Activated T-helper 1 cell treated with anti-CD3 and anti-CD28 coated beads, Interleukin-2, amount 50 U/mL, for 16 hours (primary cell): ENCODE results near the gene IFNL2.
"Not testable (repeated sequence)": the region's sequence is repeated elsewhere in the genome, so short reads cannot be mapped to it uniquely, and the experiment has no call there.

Experiments
- DNase-seq, 2 donors: peaks; one replicate each; pipeline ENCODE4 v3.0.0-alpha.2; 2020; ENCODE audit warnings: low read depth in 1 of 2, low spot score in 1 of 2

Gene IFNL2

DNA sequence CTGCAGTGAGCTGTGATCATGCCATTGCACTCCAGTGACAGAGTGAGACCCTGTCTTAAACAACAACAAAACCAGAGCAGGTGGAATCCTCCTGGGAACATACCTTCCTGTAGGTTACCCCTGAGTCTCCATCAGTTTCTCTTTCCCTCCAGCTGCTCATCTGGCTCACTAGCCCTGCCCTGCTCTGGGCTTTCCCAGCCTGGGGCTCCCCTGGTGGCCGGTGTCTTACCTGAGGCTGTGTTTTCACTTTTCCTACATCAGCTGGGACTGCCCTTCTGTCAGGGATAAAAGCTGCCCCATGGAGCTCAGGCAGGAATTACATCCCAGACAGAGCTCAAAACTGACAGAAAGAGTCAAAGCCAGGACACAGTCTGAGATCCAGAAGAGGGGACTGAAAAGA lies at the start of gene IFNL2:
TSS of gene IFNL2 (plus strand) at position 312 of the 400 bp plus-strand sequence. CDS start 173 bp downstream, outside the sequence.
- not testable (repeated sequence) for DNase-seq

DNA sequence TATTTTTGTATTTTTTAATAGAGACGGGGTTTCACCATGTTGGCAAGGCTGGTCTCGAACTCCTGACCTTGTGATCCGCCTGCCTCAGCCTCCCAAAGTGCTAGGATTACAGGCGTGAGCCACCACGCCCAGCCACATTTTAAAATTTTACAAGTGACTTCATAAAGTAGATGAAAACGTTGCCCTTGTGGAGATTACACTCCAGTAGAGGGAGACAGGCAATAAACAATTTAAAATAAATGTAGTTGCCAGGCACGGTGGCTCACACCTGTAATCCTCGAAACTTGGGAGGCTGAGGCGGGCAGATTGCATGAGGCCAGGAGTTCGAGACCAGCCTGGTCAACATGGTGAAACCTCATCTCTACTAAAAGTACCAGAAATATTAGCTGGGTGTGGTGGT lies 49.1 kb upstream of the IFNL2 start:
- DNase-seq = not testable (repeated sequence)

DNA sequence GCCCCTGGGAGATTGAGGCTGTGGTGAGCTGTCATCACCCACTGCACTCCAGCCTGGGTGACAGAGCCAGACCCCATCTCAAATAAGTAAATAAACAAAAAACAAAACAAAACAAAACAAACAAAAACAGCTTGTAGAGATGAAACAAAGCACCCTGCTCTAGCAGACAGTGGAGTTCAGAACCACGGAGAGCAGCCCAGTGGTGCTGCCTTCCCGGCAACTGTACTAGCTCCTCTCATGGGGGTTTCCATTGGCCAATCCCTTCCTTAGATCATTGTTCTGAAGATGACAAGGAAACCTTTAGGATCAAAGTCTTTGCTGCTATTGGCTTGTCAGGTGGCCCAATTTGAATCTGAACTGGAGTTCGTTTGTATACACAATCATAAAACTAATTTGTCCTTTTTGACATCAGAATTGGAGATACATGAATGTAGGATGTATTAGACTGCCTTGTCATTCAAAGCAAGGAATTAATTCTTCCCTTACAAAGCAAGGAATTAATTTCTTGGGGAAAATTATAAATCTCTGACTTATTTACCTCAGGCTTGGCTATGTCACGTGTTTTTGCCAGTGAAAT lies 44.4 kb upstream of the IFNL2 start:
- no peak for DNase-seq

DNA sequence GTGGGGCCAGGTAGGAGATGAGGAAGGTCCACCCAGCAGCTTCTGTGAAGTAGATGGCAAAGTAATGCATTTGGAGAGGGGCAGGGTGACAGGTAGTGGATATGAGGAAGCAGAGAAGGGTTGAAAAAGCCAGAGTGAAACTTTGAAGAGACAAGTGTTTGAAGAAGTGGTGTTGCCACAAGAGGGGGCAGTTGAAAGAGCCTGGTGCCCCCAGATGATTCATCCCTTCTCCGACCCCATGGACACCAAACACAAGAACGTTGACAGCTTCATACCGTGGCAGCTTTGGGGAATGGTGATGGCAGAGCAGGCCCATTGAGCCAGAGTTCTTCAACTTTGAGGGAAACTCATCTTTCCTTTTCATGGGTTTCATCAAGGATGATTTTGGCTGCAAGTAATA lies 43.3 kb upstream of the IFNL2 start:
- DNase-seq = no peak

DNA sequence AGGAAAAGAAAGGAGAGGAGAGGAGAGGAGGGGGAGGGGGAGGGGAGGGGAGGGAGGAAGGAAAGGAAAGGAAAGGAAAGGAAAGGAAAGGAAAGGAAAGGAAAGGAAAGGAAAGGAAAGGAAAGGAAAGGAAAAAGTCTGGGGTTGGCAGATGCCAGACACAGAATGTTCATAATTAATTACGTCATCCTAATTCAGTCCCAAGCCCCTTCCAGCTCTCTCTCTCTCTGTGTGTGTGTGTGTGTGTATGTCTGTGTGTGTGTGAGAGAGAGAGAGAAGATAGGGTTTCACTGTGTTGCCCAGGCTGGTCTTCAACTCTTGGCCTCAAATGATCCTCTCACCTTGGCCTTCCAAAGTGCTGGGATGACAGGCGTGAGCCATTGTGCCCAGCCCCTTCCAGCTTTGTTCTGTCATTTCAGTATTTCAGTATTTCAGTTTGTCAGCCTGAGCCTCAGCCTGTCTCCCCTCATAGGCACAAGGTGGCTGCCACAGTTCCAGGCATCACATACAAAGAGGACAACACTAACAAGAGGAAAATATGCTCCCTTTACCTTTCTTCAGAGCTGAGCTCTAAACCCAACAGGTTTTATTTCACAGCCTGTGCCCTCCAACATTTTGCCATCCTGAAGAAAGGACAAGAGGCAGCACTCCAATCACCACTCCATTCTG lies 38.0 kb upstream of the IFNL2 start:
- no peak for DNase-seq

DNA sequence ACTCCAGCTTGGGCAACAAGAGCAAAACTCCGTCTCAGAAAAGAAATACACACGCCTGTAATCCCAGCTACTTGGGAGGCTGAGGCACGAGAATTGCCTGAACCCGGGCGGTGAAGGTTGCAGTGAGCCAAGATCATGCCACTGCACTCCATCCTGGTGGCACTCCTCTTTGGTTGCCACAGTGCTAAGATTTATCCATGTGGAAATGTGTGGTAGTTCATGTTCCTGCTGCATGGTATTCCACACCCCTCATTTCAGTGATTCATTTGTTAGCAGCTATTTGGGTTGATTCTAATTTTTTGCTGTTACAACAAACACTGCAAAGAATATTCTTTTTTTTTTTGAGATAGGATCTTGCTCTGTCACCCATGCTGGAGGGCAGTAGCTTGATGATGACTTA lies 35.5 kb upstream of the IFNL2 start:
- no peak for DNase-seq

DNA sequence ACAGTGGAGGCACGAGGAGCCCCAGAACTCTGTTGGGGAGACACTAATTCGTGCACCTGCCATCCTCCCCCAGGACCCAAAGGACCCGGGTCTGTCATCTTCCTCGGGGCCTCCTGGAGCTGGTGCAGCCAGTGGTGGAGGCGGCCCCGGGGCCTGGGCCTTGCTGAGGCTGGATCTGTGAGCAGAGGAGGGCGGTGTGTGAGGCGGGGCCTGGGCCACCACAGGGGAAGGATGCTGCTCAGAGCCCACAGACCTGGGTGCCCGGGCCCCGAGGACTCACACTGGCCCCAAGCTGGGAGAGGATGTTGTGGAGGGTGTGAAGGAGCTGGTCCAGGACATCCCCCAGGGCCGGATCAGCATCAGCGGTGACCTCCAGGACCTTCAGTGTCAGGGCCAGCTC lies 31.7 kb upstream of the IFNL2 start:
- no peak for DNase-seq

DNA sequence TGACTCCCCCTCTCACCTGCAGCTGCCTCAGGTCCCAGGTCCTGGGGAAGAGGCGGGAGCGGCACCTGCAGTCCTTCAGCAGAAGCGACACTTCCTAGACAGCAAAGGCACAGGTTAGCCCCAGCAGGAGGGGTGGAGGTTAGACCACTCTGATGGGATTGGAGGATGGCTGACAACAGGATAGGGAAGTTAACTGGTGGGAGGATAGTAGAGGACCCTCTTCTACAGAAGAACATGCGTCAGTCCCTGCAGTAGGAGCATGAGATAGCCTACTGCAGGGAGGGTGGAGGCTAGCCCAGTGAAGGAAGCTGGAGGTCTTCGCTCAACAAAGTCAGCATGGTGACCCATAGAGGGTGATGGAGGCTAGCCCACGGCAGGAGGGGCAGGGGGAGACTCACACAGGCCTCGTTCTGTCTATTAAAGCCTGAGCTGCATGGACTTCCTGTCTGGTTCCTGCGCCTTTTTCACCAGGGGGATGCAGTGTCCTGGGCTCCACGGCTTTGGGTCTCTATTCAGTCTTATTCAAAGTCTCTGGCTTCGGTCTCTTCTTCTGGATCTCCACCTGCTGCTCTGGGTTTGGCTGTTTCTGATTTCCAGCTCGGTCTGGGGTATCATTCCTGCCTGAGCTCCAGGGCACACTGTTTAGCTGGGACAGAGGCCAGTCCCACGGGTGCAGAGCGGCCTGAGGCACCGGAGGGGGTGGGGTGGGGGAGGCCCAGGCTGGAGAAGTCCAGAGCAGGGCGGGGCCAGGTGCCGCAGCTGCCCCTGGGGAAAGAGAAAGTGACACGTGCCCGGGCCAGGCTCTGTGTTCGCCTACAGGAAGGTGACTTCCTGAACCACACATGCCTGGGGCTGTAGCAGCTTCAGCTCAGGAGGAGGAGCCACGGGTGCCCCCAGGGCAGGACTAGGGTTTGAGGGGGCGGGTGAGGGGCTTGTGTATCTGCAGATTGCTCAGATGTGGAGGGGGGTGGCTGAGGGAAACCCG lies 30.7 kb upstream of the IFNL2 start:
- peak in 1 of 2 donors; percentile 22 for DNase-seq

DNA sequence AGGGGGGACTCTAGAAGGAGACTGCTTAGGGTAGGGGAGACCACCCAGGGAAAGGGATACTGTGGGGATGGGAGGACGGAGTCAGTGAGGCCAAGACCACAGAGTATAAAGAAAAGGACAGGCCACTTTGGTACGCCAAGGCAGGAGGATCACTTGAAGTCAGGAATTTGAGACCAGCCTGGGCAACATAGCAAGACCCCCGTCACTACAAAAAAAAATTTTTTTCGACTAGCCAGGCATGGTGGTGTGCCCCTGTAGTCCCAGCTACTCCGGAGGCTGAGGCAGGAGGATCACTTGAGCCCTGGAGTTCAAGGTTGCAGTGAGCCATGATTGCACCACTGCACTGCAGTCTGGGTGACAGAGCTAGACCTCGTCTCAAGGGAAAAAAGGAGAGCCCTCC lies 30.0 kb upstream of the IFNL2 start:
- DNase-seq = no peak

DNA sequence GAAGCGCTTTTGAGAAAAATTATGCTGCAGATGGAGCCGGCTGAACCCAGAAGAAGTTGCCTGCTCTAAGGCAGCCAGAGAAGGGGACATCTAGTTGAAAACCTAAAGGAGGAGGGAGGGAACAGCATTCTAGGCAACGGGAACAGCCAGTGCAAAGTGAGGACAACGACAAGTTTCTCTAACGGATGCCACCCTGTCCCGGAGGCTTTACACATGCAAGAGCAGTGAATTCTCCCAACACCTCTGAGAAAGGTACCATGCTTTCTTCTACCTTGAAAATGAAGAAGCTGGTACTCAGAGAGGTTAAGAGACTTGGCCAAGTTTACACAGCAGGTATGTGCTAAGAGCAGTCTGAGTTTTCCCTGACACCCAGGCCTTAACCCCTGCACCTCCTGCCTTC lies 29.3 kb upstream of the IFNL2 start:
- DNase-seq = no peak

DNA sequence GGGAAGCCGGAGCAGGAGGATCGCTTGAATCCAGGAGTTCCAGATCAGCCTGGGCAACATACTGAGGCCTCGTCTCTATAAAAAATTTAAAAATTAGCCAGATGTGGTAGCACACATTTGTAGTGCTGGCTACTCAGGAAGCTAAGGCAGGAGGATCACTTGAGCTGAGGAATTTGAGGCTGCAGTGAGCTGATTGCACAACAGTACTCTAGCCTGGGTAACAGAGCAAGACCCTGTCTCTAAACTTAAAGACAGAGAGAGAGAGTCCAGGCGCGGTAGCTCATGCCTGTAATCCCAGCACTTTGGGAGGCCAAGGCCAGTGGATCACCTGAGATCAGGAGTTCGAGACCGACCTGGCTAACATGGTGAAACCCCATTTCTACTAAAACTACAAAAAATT lies 27.8 kb upstream of the IFNL2 start:
- DNase-seq = no peak

DNA sequence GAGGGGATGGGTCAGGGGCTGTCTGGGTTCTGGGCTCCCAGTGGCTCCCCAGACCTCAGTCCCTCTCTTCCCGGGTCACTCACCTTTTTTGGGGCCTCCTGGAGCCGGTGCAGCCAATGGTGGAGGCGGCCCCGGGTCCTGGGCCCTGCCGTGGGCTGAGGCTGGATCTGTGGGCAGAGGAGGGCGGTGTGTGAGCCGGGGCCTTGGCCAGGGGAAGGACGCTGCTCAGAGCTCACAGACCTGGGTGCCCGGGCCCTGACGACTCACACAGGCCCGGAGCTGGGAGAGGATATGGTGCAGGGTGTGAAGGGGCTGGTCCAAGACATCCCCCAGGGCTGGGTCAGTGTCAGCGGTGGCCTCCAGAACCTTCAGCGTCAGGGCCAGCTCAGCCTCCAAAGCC lies 24.5 kb upstream of the IFNL2 start:
- not testable (repeated sequence) for DNase-seq

DNA sequence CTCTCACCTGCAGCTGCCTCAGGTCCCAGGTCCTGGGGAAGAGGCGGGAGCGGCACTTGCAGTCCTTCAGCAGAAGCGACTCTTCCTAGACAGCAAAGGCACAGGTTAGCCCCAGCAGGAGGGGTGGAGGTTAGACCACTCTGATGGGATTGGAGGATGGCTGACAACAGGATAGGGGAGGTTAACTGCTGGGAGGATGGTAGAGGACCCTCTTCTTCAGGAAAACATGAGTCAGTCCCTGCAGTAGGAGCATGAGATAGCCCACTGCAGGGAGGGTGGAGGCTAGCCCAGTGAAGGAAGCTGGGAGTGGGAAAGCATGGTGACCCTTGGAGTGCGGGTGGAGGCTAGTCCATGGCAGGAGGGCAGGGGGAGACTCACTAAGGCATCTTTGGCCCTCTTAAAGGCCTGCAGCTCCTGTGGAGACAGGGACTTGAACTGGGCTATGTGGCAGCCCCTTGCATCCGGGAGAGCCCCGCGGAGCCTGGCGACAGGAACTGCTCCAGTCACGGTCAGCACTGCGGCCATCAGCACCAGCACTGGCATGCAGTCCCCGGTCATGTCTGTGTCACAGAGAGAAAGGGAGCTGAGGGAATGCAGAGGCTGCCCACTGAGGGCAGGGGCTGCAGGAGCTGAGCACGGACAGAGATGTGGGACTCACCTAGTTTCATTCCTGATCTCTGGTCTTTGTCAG lies 23.6 kb upstream of the IFNL2 start, which contains the start of gene IFNL3:
TSS of gene IFNL3 (minus strand) at position 597 of the 691 bp plus-strand sequence. CDS start at position 558, 39 bp downstream.
- not testable (repeated sequence) for DNase-seq

DNA sequence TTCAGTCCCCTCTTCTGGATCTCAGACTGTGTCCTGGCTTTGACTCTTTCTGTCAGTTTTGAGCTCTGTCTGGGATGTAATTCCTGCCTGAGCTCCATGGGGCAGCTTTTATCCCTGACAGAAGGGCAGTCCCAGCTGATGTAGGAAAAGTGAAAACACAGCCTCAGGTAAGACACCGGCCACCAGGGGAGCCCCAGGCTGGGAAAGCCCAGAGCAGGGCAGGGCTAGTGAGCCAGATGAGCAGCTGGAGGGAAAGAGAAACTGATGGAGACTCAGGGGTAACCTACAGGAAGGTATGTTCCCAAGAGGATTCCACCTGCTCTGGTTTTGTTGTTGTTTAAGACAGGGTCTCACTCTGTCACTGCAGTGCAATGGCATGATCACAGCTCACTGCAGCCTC lies 23.0 kb upstream of the IFNL2 start:
- not testable (repeated sequence) for DNase-seq

DNA sequence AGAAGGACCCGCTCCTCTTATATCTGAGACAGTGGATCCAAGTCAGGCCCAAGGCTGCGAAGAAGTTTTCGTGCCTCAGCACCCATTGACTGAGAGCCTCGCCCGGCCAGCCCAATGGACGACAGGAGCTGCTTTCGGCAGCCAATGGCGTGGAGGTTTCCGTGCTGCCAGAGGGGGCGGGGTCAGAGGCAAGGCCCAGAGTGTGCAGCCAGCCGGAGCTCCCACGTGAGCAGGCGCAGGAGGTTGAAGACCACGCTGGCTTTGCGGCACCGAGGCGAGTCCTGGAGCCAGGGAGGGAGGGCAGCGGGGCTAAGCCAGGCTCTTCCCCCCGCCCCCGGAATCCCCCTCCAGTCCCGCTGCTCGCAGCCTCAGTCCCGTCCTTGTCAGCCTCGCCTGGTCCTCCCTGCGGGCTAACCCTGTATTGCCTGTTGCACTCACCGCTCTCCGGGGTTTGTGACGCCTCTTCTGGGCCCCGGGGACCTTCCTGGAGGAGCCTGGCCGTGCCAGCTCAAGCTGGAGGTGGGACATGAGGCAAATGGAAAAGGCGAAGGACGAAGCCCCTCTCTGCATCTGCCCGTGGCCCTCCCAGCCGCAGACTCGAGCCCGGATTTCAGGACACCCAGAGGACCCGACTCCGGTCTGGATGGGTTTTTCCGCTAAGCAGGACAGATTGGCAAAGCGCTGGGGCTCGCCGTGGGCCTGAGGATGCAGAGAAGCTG lies 21.1 kb upstream of the IFNL2 start:
- no peak for DNase-seq

DNA sequence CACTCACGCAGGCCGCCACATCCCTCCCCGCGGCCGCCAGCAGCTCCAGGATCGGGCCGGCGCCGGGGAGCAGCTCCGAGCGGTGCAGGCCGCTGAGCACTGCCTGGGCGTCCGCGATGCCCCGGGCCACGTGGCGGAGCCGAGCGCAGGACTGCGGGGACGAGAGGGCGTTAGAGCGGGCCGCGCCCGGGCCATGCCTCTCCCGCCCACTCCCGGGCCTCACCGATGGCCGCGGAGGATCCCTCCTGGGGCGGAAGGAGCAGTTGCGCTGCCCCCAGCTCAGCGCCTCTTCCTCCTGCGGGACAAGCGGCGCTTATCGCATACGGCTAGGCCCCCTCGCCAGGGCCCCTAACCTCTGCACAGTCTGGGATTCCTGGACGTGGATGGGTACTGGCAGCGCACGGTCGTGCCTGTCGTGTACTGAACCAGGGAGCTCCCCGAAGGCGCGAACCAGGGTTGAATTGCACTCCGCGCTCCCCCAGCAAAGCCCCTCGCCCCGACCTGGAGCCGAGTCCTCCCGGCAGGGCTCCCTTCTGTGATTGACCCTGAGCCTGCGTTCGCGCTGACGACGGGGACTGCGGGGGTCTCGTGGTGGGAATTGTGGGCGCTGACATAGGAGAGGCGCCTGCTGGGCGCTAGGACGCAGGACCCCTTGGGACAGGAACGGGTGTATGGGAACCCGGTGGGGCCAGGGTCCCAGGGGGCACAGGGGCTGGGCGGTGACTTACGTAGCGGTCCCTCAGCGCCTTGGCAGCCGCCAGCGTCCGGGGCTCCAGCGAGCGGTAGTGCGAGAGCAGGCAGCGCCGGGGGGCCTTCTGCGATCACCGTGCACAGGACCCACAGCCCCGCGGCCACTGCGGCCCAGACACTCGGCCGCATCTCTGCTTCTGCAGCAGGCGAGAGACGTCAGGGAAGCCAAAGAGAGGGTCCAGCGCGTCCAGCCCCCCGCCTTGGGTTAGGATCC lies 20.2 kb upstream of the IFNL2 start:
- no peak for DNase-seq

DNA sequence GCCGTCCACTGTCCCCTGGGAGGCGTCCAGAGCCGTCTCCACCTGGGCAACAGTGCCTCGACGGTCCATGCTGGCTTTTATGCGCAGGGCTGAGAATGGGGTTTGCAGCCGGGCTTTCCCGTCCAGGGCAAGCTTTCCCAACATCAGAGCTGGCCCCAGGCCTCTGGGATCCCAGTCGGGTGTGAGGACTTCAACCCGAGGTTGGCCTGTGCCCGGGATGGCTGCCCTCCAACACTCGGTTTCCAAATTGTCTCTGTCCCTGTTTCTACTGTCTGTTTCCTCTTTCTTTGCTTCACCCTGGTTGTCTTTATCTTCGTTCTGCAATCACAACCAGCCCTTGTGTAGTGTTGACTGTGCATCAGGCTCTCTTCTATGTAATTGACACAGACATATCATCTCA lies 19.4 kb upstream of the IFNL2 start, which contains the start of gene IFNL4:
TSS of gene IFNL4 (minus strand) at position 51 of the 400 bp plus-strand sequence.
- DNase-seq = no peak

DNA sequence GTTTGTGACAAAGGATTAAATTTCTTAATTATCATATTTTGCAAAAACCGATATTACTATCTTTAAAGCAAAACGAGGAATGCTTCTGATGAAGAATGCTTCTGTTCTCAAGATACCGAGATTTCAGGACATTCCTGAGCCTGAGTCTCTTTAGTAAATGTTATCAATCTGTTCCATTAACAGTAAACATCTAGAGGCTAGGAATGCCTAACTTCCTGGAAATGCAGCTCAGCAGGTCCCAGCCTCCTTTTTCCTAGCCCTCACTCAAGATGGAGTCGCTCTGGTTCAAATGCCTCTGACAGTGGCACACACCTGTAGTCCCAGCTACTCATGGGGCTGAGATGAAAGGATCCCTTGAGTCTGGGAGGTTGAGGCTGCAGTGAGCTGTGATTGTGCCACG lies 17.1 kb upstream of the IFNL2 start:
- DNase-seq = no peak

DNA sequence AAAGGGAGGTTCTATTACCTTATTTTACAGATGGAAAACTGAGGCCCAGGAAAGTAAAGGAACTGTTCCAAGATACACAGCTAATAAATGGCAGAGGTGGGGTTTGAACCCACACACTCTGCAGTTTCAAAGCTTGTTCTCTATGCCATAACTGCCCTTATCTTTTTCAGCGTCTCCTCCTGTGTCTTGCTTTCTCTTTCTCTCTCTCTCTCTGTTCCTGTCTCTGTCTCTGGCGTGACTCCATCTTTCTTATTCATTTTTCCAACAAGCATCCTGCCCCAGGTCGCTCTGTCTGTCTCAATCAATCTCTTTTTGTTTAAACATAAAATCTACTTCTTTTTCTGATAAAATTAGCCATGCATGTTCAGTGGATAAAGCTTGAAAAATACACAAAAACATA lies 16.4 kb upstream of the IFNL2 start:
- DNase-seq = no peak
